ENCODE measurements around the gene FXYD3. TPM values are rescaled to one million over a fixed set of nuclear protein-coding genes. Genes with fewer than 3 reads are reported as not detected.
"Not testable (repeated sequence)": the region's sequence is repeated elsewhere in the genome, so short reads cannot be mapped to it uniquely, and the experiment has no call there.

The FXYD3 gene
- total RNA-seq, 4 donors from 2014 or later, result 0.38 to 2.6 TPM; not detected in 2

DNA sequence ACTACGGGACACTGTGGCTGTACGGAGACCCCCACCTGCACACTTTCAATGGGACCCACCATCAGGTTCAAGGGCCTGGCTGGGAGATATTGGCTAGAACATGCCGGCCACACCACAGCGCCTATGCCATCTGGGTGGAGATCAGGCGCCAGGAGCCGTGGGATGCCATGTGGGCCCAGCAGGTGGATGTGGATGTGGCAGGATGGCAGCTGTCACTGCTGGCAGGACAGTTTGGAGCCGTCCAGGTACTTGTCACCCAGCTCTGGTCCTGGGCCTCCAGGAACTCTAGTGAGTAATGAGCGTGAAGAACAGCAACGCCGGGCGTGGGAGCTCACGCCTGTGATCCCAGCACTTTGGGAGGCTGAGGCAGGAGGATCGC is 15.7 kb upstream of the FXYD3 start:
- ATAC-seq (ENCODE audit: low FRiP score) (no peak), DNase-seq (ENCODE audit: low spot score) (no peak)
- TF ChIP-seq CTCF (IDR thresholded peaks at IDR 0.05), result no peak

DNA sequence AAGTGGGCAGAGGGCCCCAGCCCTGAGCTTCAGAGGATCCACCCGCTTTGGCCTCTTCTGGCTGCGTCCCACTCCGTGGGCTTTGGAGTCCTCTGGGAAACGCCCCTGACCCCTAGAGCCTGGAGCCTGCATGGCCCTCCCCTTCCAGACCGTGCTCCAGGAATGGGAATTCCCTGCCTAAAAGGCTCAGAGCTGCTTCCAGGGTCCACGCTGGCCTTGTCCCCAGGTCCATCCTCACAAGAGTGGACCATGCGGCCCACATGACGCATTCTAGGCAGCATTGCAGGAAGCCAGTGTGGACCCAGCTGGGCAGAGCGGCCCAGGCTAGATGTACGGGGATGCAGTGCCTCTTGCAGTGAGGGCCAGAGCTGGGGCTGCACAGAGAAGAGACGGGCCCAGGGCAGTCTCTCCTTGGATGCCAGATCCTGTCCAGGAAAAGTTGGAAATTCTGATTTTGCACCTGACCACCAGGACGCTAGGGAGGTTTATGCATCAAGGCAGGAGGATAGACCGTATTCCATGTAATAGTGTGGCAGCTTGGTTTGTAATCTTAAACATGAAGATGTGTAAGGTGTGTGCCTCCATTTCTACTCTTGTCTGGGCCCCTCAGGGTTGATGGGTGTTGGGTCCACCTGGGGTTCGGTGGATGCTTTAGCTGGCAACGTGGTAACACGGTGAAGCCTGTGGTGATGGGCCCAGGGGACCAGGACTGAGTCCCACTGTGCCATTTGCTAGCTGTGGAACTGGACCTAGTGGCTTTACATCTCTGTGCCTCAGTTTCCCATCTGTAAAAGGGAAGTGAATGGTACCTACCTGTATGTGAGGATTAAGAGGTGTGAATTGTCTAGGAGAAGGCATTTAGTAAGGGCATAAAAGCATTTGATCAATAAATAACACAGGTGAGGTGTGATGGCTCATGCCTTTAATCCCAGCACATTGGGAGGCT is 14.8 kb upstream of the FXYD3 start:
- ATAC-seq (ENCODE audit: low FRiP score) (no peak), DNase-seq (ENCODE audit: low spot score) (no peak)
- no peak for TF ChIP-seq CTCF (IDR thresholded peaks at IDR 0.05)

- not testable (repeated sequence) for DNase-seq (ENCODE audit: low spot score); ATAC-seq (ENCODE audit: low FRiP score)
These were observed 13.7 kb upstream of the FXYD3 start for GRCh38 chr19:35101949-35102348.

DNA sequence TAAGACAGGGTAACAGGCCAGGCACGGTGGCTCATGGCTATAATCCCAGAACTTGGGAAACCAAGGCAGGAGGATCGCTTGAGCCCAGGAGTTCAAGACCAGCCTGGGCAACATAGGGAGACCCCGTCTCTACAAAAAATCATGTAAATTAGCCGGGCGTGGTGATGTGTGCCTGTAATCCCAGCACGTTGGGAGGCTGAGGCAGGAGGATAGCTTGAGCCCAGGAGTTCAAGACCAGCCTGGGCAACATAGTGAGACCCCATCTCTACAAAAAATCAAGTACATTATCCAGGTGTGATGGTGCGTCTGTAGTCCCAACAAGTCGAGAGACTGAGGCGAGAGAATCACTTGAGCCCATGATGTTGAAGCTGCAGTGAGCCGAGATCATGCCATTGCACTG is 12.0 kb upstream of the FXYD3 start:
- not testable (repeated sequence) for DNase-seq (ENCODE audit: low spot score); ATAC-seq (ENCODE audit: low FRiP score)

- ATAC-seq (ENCODE audit: low FRiP score) (no peak), DNase-seq (ENCODE audit: low spot score) (no peak)
- no peak for TF ChIP-seq CTCF (IDR thresholded peaks at IDR 0.05)
These were observed 11.3 kb upstream of the FXYD3 start for GRCh38 chr19:35104361-35104760.

- TF ChIP-seq CTCF (IDR thresholded peaks at IDR 0.05), result no peak
- DNase-seq (ENCODE audit: low spot score), result no peak
- ATAC-seq (ENCODE audit: low FRiP score), result no peak
These were observed 10.6 kb upstream of the FXYD3 start for GRCh38 chr19:35105047-35105410.

GRCh38 chr19:35105411-35106290 is 10.0 kb upstream of the FXYD3 start:
- no peak for DNase-seq (ENCODE audit: low spot score)
- no peak for ATAC-seq (ENCODE audit: low FRiP score)

More at GRCh38 chr19:35105411-35106290, 10.0 kb upstream of the FXYD3 start:
- no peak for TF ChIP-seq CTCF (IDR thresholded peaks at IDR 0.05)
